22Rv1 (cell line): ENCODE results near the gene HEYL.

Source experiments
- H3K27ac ChIP-seq: fragments of 450-650 bp; 2 replicates; pipeline ENCODE4 v1.5.1; 2017
- CTCF ChIP-seq: fragments of 450-650 bp; IDR thresholded peaks from 2 replicates; pipeline ENCODE4 v1.5.1; 2017; ENCODE audit warnings: mild to moderate bottlenecking
- ZFX ChIP-seq: fragments of 450-650 bp; IDR thresholded peaks from 2 replicates; pipeline ENCODE4 v1.6.1; 2017; ENCODE audit warnings: antibody characterized with exemption, borderline replicate concordance

HEYL gene

GRCh38 chr1:39675220-39675619 lies 35.8 kb upstream of the HEYL start:
- no peak overlapping the region for H3K27ac ChIP-seq
- TF ChIP-seq CTCF, result no peak
- no peak for TF ChIP-seq ZFX

GRCh38 chr1:39673215-39673614 lies 33.8 kb upstream of the HEYL start:
- TF ChIP-seq ZFX, result no peak
- TF ChIP-seq CTCF, result no peak
- H3K27ac ChIP-seq, result no peak overlapping the region

- no peak overlapping the region for H3K27ac ChIP-seq
- TF ChIP-seq CTCF (peak; percentile 51), ZFX (no peak)
Observed at GRCh38 chr1:39672551-39672947, 33.1 kb upstream of the HEYL start.

DNA sequence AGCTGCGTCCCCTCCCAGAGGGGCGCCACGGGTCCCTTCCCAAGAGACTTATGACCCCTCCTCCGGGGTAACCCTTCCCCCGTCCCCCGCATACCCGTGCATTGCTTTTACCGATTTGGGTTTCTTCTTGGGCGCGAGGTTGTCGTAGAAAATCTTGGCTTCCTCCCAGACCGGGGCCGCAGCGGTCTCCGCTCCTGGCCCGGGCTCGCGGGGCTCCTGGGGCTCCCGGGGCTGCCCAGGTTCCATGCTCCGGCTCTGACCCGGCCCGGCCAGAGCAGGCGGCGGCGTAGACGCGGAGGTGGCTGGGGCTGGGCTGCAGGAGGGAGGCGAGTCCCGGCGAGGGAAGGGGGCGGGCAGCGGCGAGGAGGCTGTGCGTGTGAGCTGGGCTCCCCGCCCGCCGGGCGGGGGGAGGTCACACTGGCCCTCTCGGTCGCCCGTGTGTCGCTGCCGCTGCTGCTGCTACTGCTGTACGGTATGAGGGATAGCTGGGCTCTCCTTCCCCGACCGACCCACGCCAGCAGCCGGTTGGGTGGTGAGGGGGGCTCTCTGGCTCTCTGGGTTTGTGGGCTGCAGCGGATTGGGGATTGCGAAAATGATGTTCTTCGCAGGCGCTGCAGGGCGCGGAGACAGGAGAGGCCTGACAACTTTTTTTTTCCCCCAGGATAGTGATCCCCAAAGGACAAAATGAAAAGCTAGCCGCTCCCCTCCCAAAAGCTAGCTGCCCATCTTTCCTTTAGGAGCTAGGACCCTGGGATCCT lies 32.5 kb upstream of the HEYL start, which contains the start of gene NT5C1A:
NT5C1A (minus strand) TSS at position 315 of the 758 bp plus-strand sequence; CDS start at position 246, 69 bp downstream.
- H3K27ac ChIP-seq, result no peak within 1 kb of the TSS
- TF ChIP-seq ZFX (no peak), CTCF (no peak)

GRCh38 chr1:39671433-39671792 lies 32.0 kb upstream of the HEYL start:
- TF ChIP-seq CTCF, result no peak
- no peak for TF ChIP-seq ZFX

GRCh38 chr1:39670689-39671088 lies 31.2 kb upstream of the HEYL start:
- no peak overlapping the region for H3K27ac ChIP-seq
- TF ChIP-seq CTCF (no peak), ZFX (no peak)

More at GRCh38 chr1:39671433-39671792, 32.0 kb upstream of the HEYL start:
- H3K27ac ChIP-seq, result no peak overlapping the region

DNA sequence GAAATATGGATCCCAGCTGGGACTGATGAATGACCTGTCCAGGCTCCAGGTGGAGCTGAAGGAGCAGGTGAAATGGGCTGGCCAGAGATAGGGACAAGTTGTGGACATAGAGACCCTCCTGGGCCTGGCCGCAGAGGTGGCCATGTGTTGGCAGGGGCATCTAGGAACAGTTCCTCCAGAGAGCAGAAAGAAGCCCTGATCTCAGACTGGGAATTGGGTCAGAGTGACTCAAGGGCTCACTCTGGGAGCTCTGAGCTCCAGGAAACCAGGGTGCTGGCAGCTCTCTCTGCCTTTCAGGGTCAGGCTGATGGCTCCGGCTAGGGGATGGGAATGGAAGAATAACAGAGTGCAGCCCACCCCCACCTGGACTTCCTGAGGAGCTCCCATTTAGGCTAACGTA lies 29.5 kb upstream of the HEYL start:
- H3K27ac ChIP-seq, result no peak overlapping the region
- TF ChIP-seq CTCF (no peak), ZFX (no peak)
